Measurements from ENCODE around the gene GALM. TPM values are rescaled to one million over a fixed set of nuclear protein-coding genes. Genes with fewer than 3 reads are reported as not detected.
A peak's percentile ranks its signal among the peaks of the same experiment; 100 is the strongest.

GALM gene
- polyA plus RNA-seq, 1 experiment, result 10.1 TPM

GRCh38 chr2:38631976-38632375 is 33.9 kb upstream of the GALM start:
- Histone ChIP-seq H3K27me3 (ENCODE audit: control insufficient read depth, insufficient read depth, low read length) (no peaks in the 10 kb centered on the region), H3K36me3 (ENCODE audit: control insufficient read depth, insufficient read depth, low read length) (no peaks in the 10 kb centered on the region), H3K4me3 (ENCODE audit: low read depth, low read length) (no peak overlapping the region)
- CTCF ChIA-PET, result no interaction called here
- no peak for DNase-seq (ENCODE audit: low read depth)
- POLR2A ChIA-PET, result no interaction called here
- no peak for TF ChIP-seq CTCF (IDR thresholded peaks at IDR 0.05; ENCODE audit: insufficient read depth, low read depth, low read length)

- POLR2A ChIA-PET, result no interaction called here
Observed at GRCh38 chr2:38632980-38633379, 32.9 kb upstream of the GALM start.

GRCh38 chr2:38633895-38634294 is 32.0 kb upstream of the GALM start:
- CTCF ChIA-PET, result no interaction called here
- no peaks in the 10 kb centered on the region for H3K36me3 ChIP-seq (ENCODE audit: control insufficient read depth, insufficient read depth, low read length)
- POLR2A ChIA-PET, result no interaction called here
- no peak for DNase-seq (ENCODE audit: low read depth)
- no peak overlapping the region for H3K4me3 ChIP-seq (ENCODE audit: low read depth, low read length)
- TF ChIP-seq CTCF (IDR thresholded peaks at IDR 0.05; ENCODE audit: insufficient read depth, low read depth, low read length), result no peak
- no peaks in the 10 kb centered on the region for H3K27me3 ChIP-seq (ENCODE audit: control insufficient read depth, insufficient read depth, low read length)

More at GRCh38 chr2:38632980-38633379, 32.9 kb upstream of the GALM start:
- H3K36me3 ChIP-seq (ENCODE audit: control insufficient read depth, insufficient read depth, low read length), result no peaks in the 10 kb centered on the region
- CTCF ChIA-PET, result no interaction called here
- DNase-seq (ENCODE audit: low read depth), result no peak
- no peaks in the 10 kb centered on the region for H3K27me3 ChIP-seq (ENCODE audit: control insufficient read depth, insufficient read depth, low read length)
- H3K4me3 ChIP-seq (ENCODE audit: low read depth, low read length), result no peak overlapping the region
- no peak for TF ChIP-seq CTCF (IDR thresholded peaks at IDR 0.05; ENCODE audit: insufficient read depth, low read depth, low read length)

- TF ChIP-seq CTCF (IDR thresholded peaks at IDR 0.05; ENCODE audit: insufficient read depth, low read depth, low read length), result no peak
- Histone ChIP-seq H3K27me3 (ENCODE audit: control insufficient read depth, insufficient read depth, low read length) (no peaks in the 10 kb centered on the region), H3K4me3 (ENCODE audit: low read depth, low read length) (no peak overlapping the region), H3K36me3 (ENCODE audit: control insufficient read depth, insufficient read depth, low read length) (no peaks in the 10 kb centered on the region)
- DNase-seq (ENCODE audit: low read depth), result peak; percentile 8
- POLR2A ChIA-PET, result no interaction called here
- CTCF ChIA-PET, result no interaction called here
Observed at GRCh38 chr2:38634684-38635083, 31.2 kb upstream of the GALM start.

- Histone ChIP-seq H3K27me3 (ENCODE audit: control insufficient read depth, insufficient read depth, low read length) (no peaks in the 10 kb centered on the region), H3K4me3 (ENCODE audit: low read depth, low read length) (no peak overlapping the region), H3K36me3 (ENCODE audit: control insufficient read depth, insufficient read depth, low read length) (no peaks in the 10 kb centered on the region)
- no peak for DNase-seq (ENCODE audit: low read depth)
- CTCF ChIA-PET, result no interaction called here
- POLR2A ChIA-PET, result no interaction called here
- TF ChIP-seq CTCF (IDR thresholded peaks at IDR 0.05; ENCODE audit: insufficient read depth, low read depth, low read length), result no peak
Observed at GRCh38 chr2:38635139-38635538, 30.8 kb upstream of the GALM start.

Measured in BJ (cell line).